NOMO-1 treated with dmso at 0.1 percent for 144 hours (cell line): Measurements from ENCODE around the gene OR12D2.
"Not testable (repeated sequence)": the region's sequence is repeated elsewhere in the genome, so short reads cannot be mapped to it uniquely, and the experiment has no call there.

ENCODE experiments used
- DNase-seq: peaks from one replicate; lab custom pipeline; 2025; ENCODE audit not compliant: unreplicated experiment; lab: John Stamatoyannopoulos, UW

Gene OR12D2, protein sequence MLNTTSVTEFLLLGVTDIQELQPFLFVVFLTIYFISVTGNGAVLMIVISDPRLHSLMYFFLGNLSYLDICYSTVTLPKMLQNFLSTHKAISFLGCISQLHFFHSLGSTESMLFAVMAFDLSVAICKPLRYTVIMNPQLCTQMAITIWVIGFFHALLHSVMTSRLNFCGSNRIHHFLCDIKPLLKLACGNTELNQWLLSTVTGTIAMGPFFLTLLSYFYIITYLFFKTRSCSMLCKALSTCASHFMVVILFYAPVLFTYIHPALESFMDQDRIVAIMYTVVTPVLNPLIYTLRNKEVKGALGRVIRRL

DNA sequence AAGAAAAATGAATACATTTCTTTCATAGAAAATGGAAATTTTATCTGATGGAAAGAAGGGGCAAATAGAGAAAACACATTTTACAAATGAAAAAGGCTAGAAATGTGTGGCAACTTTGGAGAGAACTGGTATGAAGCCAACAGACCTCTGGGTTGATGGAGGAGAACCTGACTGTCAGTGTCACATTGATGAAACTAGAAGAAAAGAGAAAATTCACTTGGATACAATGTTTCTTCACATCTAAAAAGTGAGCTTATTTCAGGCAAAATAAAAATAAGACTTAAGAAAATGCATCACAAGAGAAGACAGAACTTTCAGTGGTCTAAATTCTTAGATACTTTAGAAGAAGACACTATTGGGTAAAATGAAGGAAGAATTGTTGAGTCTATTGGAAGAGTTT, at the start of gene OR12D2:
Gene OR12D2 (plus strand): TSS at position 301 of the 400 bp plus-strand sequence. CDS start 1,069 bp downstream, outside the sequence.
- DNase-seq, result no peak

DNA sequence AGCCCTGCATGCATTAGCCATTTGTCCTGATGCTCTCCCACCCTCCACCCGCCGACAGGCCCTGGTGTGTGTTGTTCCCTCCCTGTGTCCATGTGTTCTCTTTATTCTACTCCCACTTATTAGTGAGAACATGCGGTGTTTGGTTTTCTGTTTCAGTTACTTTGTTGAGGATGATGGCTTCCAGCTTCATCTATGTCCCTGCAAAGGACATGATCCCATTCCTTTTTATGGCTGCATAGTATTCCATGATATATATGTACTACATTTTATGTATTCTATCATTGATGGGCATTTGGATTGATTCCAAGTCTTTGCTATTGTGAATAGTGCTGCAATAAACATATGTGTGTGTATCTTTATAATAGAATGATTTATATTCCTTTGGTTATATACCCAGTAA, 46.1 kb upstream of the OR12D2 start:
- DNase-seq, result not testable (repeated sequence)

GRCh38 chr6:29354980-29355379, 40.5 kb upstream of the OR12D2 start:
- no peak for DNase-seq

GRCh38 chr6:29355603-29356002, 39.8 kb upstream of the OR12D2 start:
- DNase-seq, result no peak

GRCh38 chr6:29368765-29369164, 26.7 kb upstream of the OR12D2 start, which contains the start of gene OR5V1:
OR5V1 (minus strand) TSS chr6:29368865; CDS start chr6:29356195, 12,670 bp downstream.
- no peak for DNase-seq

DNA sequence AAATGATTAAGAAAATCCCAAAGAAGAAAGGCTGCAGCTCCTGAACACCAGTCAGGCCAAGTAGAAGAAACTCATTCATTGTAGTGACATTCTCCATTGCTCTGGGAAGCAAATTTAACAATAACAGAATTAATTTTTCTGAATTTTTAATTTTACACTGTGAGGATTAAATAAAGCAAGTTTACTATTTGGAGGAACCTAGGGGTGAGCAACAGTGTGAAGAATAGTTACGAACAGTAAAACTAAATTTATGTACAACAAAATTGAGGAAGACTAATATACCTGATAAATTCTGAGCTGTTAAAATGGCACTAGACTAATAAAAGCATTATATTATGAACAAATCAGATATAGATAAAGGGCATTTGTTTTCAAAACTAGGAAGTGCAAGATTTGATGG, 20.2 kb upstream of the OR12D2 start, which contains the start of gene OR12D3:
Gene OR12D3 (minus strand): TSS at position 101 of the 400 bp plus-strand sequence. CDS start 4 bp downstream, at position 97.
- no peak for DNase-seq

- DNase-seq, result no peak
These were observed 19.4 kb upstream of the OR12D2 start for GRCh38 chr6:29376003-29376402.

DNA sequence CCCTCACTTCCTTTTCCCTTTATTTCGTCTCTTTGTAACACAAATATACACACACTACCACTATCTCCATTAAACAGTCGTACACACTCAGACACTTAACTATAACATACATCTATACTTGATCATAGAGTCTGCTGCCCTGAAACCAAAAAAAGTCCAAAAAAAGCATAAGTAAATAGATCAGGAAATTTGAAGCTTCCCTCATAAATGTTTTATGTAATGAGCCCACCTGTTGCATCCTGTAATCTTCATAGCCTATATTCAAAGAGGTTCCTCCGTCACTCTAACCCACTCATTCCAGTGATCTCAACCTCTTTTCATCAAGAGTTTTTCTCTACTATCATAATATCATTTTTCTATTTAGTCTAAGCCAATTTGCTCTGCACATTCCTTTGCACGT, 6.9 kb upstream of the OR12D2 start:
- DNase-seq, result no peak

DNA sequence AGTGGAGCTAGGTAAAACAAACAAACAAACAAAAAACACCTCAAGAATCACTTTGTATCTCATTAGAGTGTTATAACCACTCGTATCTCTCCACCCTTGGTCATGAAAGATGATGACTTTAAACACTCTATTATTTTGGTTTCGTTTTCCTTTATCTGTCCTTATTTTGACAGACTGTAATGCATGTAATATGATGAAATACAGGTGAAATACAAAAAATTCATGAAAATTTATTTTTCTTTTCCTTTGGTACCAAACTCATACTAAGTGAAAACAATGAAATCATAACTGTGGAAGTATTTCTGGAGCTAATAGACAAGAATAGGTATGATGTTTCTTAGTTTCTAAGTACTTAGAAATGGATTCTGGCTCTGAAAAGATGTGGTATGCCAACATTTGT, 4.1 kb downstream of the OR12D2 start:
- no peak for DNase-seq

- DNase-seq, result no peak
These were observed 8.4 kb downstream of the OR12D2 start for GRCh38 chr6:29403801-29404200.

DNA sequence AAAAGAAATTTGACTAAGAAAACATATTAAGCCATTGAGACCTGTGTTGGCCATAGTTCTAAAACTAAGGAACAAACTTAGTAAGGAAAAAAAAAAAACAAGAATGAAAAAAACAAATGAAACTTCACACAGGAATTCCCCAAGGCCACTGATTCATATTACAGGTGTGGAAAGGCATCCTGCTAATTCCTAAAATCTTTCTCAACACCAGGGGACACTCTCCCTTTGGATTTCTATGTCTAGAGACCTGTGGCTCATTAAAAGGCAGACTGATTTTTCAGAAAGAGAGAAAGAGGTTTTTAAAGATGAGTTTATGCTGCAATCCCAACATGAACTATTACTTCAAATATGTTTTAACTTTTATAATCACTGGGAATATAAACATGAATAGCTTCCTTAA, 19.2 kb downstream of the OR12D2 start, which contains the start of gene OR12D1:
Gene OR12D1 (plus strand): TSS at position 341 of the 400 bp plus-strand sequence.
- DNase-seq, result no peak

DNA sequence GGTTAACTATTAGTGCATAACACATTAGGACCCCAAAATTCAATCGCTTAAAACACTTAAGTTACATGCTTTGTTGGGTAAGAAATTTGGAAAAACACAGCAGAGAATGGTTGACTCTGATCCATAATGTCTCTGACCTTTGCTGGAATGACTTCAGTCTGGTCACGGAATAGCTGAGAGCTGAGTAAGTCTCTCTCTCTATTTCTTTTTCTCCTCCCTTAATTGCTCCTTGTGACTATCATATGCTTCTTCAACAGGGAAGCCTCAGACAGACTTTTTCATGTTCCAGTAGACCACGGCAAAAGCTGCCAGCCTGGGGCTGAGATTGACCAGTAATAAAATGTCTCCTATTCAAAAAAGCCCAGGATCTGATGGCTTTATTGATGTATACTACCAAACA, 24.1 kb downstream of the OR12D2 start:
- DNase-seq, result no peak

DNA sequence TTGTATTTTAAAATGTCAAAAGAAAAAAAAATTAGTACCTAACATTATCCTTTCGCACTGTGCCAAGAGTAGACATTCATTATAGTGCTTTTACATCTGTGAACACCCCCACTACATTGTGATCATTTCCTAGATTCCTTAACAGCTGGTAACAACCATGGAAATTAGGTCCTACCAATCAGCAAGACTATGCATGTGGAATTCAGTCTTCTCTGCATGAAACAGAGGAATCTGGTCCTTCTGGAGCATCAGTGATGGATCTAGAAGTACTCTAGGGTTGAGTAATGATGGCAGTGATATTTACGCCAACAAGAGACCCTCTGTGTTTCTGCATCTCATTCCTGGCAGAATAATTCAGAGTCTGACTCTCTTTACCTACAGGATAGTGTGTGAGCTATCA, 28.7 kb downstream of the OR12D2 start:
- no peak for DNase-seq

- no peak for DNase-seq
These were observed 29.1 kb downstream of the OR12D2 start for GRCh38 chr6:29424575-29424974.

DNA sequence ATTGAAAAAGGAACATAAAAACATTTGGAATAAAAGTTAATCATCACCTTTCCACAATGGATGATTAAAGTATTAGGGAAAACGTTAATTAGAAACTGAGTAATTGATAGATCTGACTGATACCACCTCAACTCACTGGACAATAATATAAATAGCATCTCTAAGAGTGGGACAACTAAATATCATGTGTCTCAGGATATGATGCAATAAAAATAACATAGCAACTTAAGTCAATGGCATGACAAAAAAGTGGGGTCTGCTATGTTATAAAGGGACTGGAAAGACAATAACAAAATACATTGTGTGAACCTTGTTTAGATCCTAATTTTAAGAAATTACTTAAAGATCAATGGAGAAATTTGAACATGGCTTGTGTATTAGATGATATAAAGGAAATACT, 29.6 kb downstream of the OR12D2 start:
- DNase-seq, result no peak

GRCh38 chr6:29426654-29427053, 31.2 kb downstream of the OR12D2 start:
- no peak for DNase-seq

- DNase-seq, result not testable (repeated sequence)
These were observed 41.3 kb downstream of the OR12D2 start for GRCh38 chr6:29436730-29437129.

GRCh38 chr6:29439006-29439405, 43.6 kb downstream of the OR12D2 start, which contains the start of gene OR10C1:
OR10C1 (plus strand) TSS chr6:29439306; CDS start chr6:29440016, 710 bp downstream.
- no peak for DNase-seq

DNA sequence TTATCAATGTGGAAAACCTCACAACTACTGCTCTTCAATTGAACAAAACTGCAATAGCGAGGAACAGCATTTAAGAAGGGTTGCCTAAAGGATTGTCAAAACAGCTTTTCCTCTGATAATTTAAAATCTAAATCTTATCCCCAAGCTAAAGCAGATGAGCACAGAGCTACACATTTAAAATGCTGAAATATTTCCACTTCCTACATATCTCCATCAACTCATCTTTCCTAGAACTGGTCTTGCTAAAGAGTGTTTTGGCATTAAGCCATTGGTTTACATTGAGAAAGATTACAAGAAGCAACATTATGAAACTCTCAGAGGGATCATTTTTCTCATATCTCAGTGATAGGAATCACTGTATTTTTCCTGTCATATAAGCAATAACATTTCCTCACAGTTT, 47.3 kb downstream of the OR12D2 start:
- no peak for DNase-seq

DNA sequence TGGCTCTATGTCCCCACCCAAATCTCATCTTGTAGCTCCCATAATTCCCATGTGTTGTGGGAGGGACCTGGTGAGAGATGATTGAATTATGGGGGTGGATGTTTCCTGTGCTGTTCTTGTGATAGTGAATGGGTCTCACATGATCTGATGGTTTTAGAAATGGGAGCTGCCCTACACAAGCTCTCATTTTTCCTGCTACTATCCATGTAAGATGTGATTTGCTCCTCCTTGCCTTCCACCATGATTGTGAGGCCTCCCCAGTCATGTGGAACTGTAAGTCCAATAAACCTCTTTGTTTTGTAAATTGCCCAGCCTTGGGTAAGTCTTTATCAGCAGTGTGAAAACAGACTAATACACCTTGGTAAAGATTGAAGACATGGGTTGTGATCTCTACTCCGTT, 48.6 kb downstream of the OR12D2 start:
- DNase-seq, result not testable (repeated sequence)
